GM23248 (cell line): ENCODE results near the gene PHOSPHO1. TPM values are rescaled to one million over a fixed set of nuclear protein-coding genes. Genes with fewer than 3 reads are reported as not detected.

Experiments
- DNase-seq: peaks from one replicate; pipeline ENCODE4 v3.0.0-alpha.2; 2015
- H2AFZ ChIP-seq: fragments of 200-600 bp; sonication (generic); 2 replicates; pipeline ENCODE4 v1.6.1; 2016; ENCODE audit warnings: antibody characterized with exemption
- H3F3A ChIP-seq: fragments of 200-600 bp; sonication (generic); 2 replicates; pipeline ENCODE4 v1.6.1; 2016; ENCODE audit warnings: mild to moderate bottlenecking, antibody characterized with exemption, mixed run types; ENCODE audit not compliant: insufficient read depth
- H3K27ac ChIP-seq: fragments of 200-600 bp; sonication (generic); 2 replicates; pipeline ENCODE4 v1.5.1; 2016; ENCODE audit warnings: mild to moderate bottlenecking
- H3K27me3 ChIP-seq: fragments of 200-600 bp; sonication (generic); replicated peaks from 2 replicates; pipeline ENCODE4 v1.6.1; 2016; ENCODE audit warnings: mild to moderate bottlenecking; ENCODE audit not compliant: insufficient read depth
- H3K36me3 ChIP-seq: fragments of 200-600 bp; sonication (generic); 2 replicates; pipeline ENCODE4 v1.6.1; 2016; ENCODE audit warnings: low read depth, mild to moderate bottlenecking
- H3K4me1 ChIP-seq: fragments of 200-600 bp; sonication (generic); 2 replicates; pipeline ENCODE4 v1.6.1; 2016; ENCODE audit warnings: mild to moderate bottlenecking; ENCODE audit not compliant: insufficient read depth
- H3K4me2 ChIP-seq: fragments of 200-600 bp; sonication (generic); one replicate; pipeline ENCODE4 v1.6.1; 2016; ENCODE audit warnings: mild to moderate bottlenecking; ENCODE audit not compliant: unreplicated experiment
- H3K4me3 ChIP-seq: fragments of 200-600 bp; sonication (generic); 2 replicates; pipeline ENCODE4 v1.5.1; 2016; ENCODE audit warnings: mild to moderate bottlenecking
- H3K79me2 ChIP-seq: fragments of 200-600 bp; sonication (generic); 2 replicates; pipeline ENCODE4 v1.6.1; 2016; ENCODE audit warnings: mild to moderate bottlenecking; ENCODE audit not compliant: insufficient read depth
- H3K9ac ChIP-seq: fragments of 200-600 bp; sonication (generic); 2 replicates; pipeline ENCODE4 v1.6.1; 2016; ENCODE audit warnings: mild to moderate bottlenecking
- H3K9me2 ChIP-seq: fragments of 200-600 bp; sonication (generic); 2 replicates; pipeline ENCODE4 v1.6.1; 2016; ENCODE audit warnings: mixed run types, mild to moderate bottlenecking, moderate library complexity; ENCODE audit not compliant: insufficient read depth
- H3K9me3 ChIP-seq: fragments of 200-600 bp; sonication (generic); one replicate; pipeline ENCODE4 v1.6.1; 2017; ENCODE audit warnings: low read depth
- H4K20me1 ChIP-seq: fragments of 200-600 bp; sonication (generic); 2 replicates; pipeline ENCODE4 v1.6.0; 2016; ENCODE audit not compliant: insufficient read depth
- EZH2 ChIP-seq: fragments of 200-600 bp; sonication (generic); IDR thresholded peaks from 2 replicates; pipeline ENCODE4 v1.6.1; 2018; ENCODE audit warnings: antibody characterized with exemption, mild to moderate bottlenecking; ENCODE audit not compliant: insufficient read depth, poor library complexity, severe bottlenecking
- EZH2phosphoT487 ChIP-seq: fragments of 200-600 bp; sonication (generic); IDR thresholded peaks from 2 replicates; pipeline ENCODE4 v1.6.1; 2018; ENCODE audit warnings: antibody characterized with exemption, moderate library complexity, mild to moderate bottlenecking, low read depth; ENCODE audit not compliant: insufficient read depth
- WGBS, 2 experiments: methylation state at CpG; one replicate each; pipeline ENCODE4 v1.1.6; 2015 to 2017; ENCODE audit warnings: low lambda C conversion rate in 2 of 2, low coverage in 1 of 2; ENCODE audit errors: missing lambda C conversion rate in 2 of 2; 5-methylcytosine and 5-hydroxymethylcytosine counted together
- in situ Hi-C: fragments of 300-500 bp; cut with MboI; formaldehyde crosslinking; loops from 2 replicates; pipeline ENCODE4 v1.15.0; 2020
- polyA plus RNA-seq: library from polyadenylated mRNA; unstranded; fragments of >200 nt; fragmentation: Nextera tagmentation; extraction: Ambion mirVana; gene quantifications from 2 replicates; pipeline ENCODE4 v1.2.1, GENCODE V29; 2016
- total RNA-seq: library from RNA; depleted of rRNA; stranded (reverse); fragments of >200 nt; shearing (Covaris generic); gene quantifications from 2 replicates; pipeline ENCODE4 v1.2.3, GENCODE V29; 2014

PHOSPHO1 gene
- total and polyA plus RNA-seq, 2 experiments from 2014 or later, result not detected

GRCh38 chr17:49210158-49211029 lies 20.2 kb downstream of the PHOSPHO1 start, which contains the start of the genes ABI3 and GNGT2:
Gene ABI3 (plus strand): TSS chr17:49210707. CDS start chr17:49210725, 18 bp downstream.
Gene GNGT2 (minus strand): TSS chr17:49210574. CDS start chr17:49207422, 3,152 bp downstream.
- WGBS, 2 experiments, result 30 to 37% methylated on average over 19 to 22 of the region's 22 CpGs
- H3K9ac ChIP-seq, result no peak within 1 kb of the TSS
- H4K20me1 ChIP-seq, result no peaks in the 10 kb centered on the region
- no peak within 1 kb of the TSS for H3K4me3 ChIP-seq
- H2AFZ ChIP-seq, result no peak within 1 kb of the TSS
- no peaks in the 10 kb centered on the region for H3K79me2 ChIP-seq
- no peaks in the 10 kb centered on the region for H3K4me1 ChIP-seq
- TF ChIP-seq EZH2, result no peak
- no peak for TF ChIP-seq EZH2phosphoT487
- no peaks in the 10 kb centered on the region for H3K9me3 ChIP-seq
- no peak for DNase-seq
- H3K9me2 ChIP-seq, result no peaks in the 10 kb centered on the region
- peaks cover 40% of the 10 kb centered on the region for H3K27me3 ChIP-seq
- H3K27ac ChIP-seq, result no peak within 1 kb of the TSS
- no peaks in the 10 kb centered on the region for H3F3A ChIP-seq
- no peak within 1 kb of the TSS for H3K4me2 ChIP-seq
- H3K36me3 ChIP-seq, result no peaks in the 10 kb centered on the region
- in situ Hi-C loops, result no loop called here

DNA sequence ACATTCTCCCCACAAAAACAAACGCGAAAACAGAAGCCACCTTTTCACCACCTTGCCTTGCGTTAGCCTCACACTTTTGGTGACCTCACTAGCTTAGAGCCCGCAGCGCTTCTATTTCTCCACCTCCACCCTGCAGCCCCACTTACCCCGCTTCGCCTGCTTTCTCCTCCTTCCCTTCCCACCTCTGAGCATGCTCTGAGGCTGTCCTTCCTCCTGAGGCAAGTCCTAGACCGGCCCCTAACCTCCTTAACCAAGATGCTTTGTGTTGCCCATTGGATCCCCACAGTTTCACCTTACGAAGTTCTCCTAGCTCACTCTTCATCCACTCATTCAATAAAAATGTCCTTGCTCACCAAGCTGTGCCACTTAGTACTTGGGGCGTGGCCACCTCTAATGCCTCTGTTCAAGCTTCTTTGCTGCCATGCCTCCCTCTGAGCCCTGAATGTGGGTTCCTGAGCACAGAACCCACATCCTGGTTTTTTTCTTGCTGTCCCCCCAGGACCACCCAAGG lies 21.5 kb downstream of the PHOSPHO1 start:
- Histone ChIP-seq H2AFZ (no peak overlapping the region), H3K9ac (no peak overlapping the region), H3K4me3 (no peak overlapping the region), H4K20me1 (no peaks in the 10 kb centered on the region), H3K9me3 (no peaks in the 10 kb centered on the region), H3K27me3 (peaks cover 41% of the 10 kb centered on the region), H3K27ac (no peak overlapping the region), H3K4me1 (no peaks in the 10 kb centered on the region), H3K79me2 (no peaks in the 10 kb centered on the region), H3F3A (no peaks in the 10 kb centered on the region), H3K9me2 (no peaks in the 10 kb centered on the region), H3K36me3 (no peaks in the 10 kb centered on the region), H3K4me2 (no peak overlapping the region)
- 79 to 80% methylated on average over 10 of the region's 10 CpGs for WGBS, 2 experiments
- TF ChIP-seq EZH2phosphoT487 (no peak), EZH2 (no peak)
- in situ Hi-C loops, result no loop called here
- no peak for DNase-seq

- Histone ChIP-seq H3K4me3 (no peak overlapping the region), H3K27me3 (peaks cover 28% of the 10 kb centered on the region), H3K9me2 (no peaks in the 10 kb centered on the region), H4K20me1 (no peaks in the 10 kb centered on the region), H3K27ac (no peak overlapping the region), H3K79me2 (no peaks in the 10 kb centered on the region), H3K9me3 (no peaks in the 10 kb centered on the region), H3F3A (no peaks in the 10 kb centered on the region), H3K4me1 (no peaks in the 10 kb centered on the region), H3K4me2 (no peak overlapping the region), H3K36me3 (no peaks in the 10 kb centered on the region), H3K9ac (no peak overlapping the region), H2AFZ (no peak overlapping the region)
- DNase-seq, result peak; percentile 22
- in situ Hi-C loops, result no loop called here
- no peak for TF ChIP-seq EZH2phosphoT487
- TF ChIP-seq EZH2, result no peak
- WGBS, 2 experiments, result 93% methylated on average over 2 of the region's 2 CpGs
These were observed 26.1 kb downstream of the PHOSPHO1 start for GRCh38 chr17:49204516-49204915.

DNA sequence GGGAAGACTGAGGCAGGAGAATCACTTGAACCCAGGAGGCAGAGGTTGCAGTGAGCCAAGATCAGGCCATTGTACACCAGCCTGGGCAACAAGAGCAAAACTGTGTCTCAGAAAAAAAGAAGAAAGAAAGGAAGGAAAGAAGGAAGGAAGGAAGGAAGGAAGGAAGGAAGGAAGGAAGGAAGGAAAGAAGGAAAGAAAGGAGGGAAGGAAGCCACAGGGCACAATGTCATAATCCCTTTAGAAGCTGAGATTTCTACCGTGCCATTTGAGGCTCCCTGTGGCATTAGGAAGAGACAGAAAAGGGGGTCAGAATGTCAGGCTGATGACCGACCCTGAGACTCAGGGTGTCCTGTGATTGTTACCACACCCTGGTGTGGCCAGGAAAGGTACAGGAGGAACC lies 26.8 kb downstream of the PHOSPHO1 start:
- Histone ChIP-seq H3F3A (no peaks in the 10 kb centered on the region), H3K4me1 (no peaks in the 10 kb centered on the region), H3K79me2 (no peaks in the 10 kb centered on the region), H3K27ac (no peak overlapping the region), H3K9me3 (no peaks in the 10 kb centered on the region), H3K4me2 (no peak overlapping the region), H3K27me3 (peaks cover 26% of the 10 kb centered on the region), H3K36me3 (no peaks in the 10 kb centered on the region), H3K9me2 (no peaks in the 10 kb centered on the region), H2AFZ (no peak overlapping the region), H3K9ac (no peak overlapping the region), H4K20me1 (no peaks in the 10 kb centered on the region), H3K4me3 (no peak overlapping the region)
- in situ Hi-C loops, result no loop called here
- 14 to 18% methylated on average over 2 of the region's 2 CpGs for WGBS, 2 experiments
- no peak for DNase-seq
- TF ChIP-seq EZH2, result no peak
- TF ChIP-seq EZH2phosphoT487, result no peak
